Erythroblast (primary cell): ENCODE data around the gene LYPD6.

ENCODE experiments used
- GATA1 ChIP-seq: IDR thresholded peaks from 2 replicates; pipeline ENCODE4 v1.6.1; 2011; ENCODE audit warnings: low read depth, mild to moderate bottlenecking, control low read depth, low read length, moderate library complexity
- POLR2A ChIP-seq: IDR thresholded peaks from 2 replicates; pipeline ENCODE4 v1.6.1; 2011; ENCODE audit warnings: mild to moderate bottlenecking, low read length

DNA sequence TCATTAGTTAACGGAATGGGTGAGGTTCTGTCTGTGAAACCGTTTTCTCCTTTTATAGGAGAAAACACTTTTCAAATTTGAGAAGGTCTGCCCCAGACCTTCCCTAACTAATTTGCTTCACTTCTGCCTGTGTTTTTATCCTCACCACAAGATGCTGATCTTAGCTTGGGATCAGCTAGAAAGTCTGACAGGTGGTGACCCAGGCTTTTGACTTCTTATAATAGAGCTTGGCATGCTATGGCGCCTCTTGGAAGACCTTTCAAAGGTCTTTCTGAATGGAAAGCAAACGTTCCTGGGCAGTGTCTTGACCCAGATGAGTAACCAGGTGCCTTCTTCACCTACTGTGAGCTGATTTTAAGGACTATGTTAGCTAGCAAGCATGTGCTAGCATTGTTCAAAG, 91.4 kb downstream of the LYPD6 start:
- TF ChIP-seq POLR2A (no peak), GATA1 (no peak)
